HFFc6 (cell line): ENCODE measurements around the gene LCP2. TPM values are rescaled to one million over a fixed set of nuclear protein-coding genes. Genes with fewer than 3 reads are reported as not detected.

ENCODE experiments used
- DNase-seq: peaks from one replicate; pipeline ENCODE4 v3.0.0-alpha.2; 2018
- H3K27ac Mint-ChIP-seq: 2 replicates; pipeline ENCODE4 v1.8.0; 2020; ENCODE audit warnings: mild to moderate bottlenecking, mixed read lengths
- H3K27me3 Mint-ChIP-seq: 2 replicates; pipeline ENCODE4 v1.8.0; 2021; ENCODE audit warnings: mild to moderate bottlenecking, moderate library complexity, mixed read lengths; ENCODE audit not compliant: insufficient read depth
- H3K36me3 Mint-ChIP-seq: 2 replicates; pipeline ENCODE4 v1.8.0; 2021; ENCODE audit warnings: low read depth, mixed read lengths
- H3K4me1 Mint-ChIP-seq: 2 replicates; pipeline ENCODE4 v1.8.0; 2020; ENCODE audit warnings: low read depth, mixed read lengths
- H3K4me3 Mint-ChIP-seq: 2 replicates; pipeline ENCODE4 v1.8.0; 2020; ENCODE audit warnings: mild to moderate bottlenecking, moderate library complexity, mixed read lengths
- H3K9me3 Mint-ChIP-seq: 2 replicates; pipeline ENCODE4 v1.8.0; 2020; ENCODE audit warnings: mild to moderate bottlenecking, mixed read lengths
- total RNA-seq, 6 experiments: library from RNA; stranded (reverse); fragmentation: NEBNext Ultra II Directional; extraction: Animal tissue kit (Norgen Biotek cat#: 25700); gene quantifications; 2 replicates in 1 of 6; 3 replicates in 5 of 6; pipeline ENCODE4 v1.2.3, GENCODE V29; 2021
- TF ChIP-seq, protein P1 (sequence below): fragments of 200-600 bp; sonication (generic); IDR thresholded peaks from 2 replicates; pipeline ENCODE4 v1.5.0; 2021; ENCODE audit warnings: antibody characterized with exemption, mild to moderate bottlenecking

LCP2 gene
- total RNA-seq, 6 experiments from 2014 or later: not detected

DNA sequence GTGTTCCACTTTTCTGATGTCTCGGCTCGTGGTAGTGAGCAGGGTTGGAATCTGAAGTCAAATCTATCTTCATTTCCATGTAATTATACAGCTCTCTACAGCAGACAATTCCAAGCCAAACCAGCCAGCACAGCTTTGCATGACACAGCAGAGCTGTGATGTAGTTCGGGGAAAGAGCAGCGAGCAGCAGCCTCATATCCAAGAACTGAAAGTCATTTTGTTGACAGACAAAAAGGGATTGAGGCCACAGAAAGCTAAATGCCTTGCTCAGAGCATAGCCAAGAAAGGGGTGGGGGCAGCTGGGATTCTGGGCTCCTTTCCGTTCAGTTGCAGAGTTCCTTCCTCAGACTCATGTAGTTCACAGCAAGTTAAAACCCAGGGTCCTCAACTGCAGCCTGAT lies 32.1 kb downstream of the LCP2 start:
- Mint-ChIP-seq H3K4me1 (no peaks in the 10 kb centered on the region), H3K4me3 (no peak overlapping the region), H3K27ac (no peak overlapping the region), H3K27me3 (peaks cover 13% of the 10 kb centered on the region), H3K9me3 (no peaks in the 10 kb centered on the region), H3K36me3 (no peaks in the 10 kb centered on the region)
- no peak for DNase-seq
- TF ChIP-seq, protein P1, sequence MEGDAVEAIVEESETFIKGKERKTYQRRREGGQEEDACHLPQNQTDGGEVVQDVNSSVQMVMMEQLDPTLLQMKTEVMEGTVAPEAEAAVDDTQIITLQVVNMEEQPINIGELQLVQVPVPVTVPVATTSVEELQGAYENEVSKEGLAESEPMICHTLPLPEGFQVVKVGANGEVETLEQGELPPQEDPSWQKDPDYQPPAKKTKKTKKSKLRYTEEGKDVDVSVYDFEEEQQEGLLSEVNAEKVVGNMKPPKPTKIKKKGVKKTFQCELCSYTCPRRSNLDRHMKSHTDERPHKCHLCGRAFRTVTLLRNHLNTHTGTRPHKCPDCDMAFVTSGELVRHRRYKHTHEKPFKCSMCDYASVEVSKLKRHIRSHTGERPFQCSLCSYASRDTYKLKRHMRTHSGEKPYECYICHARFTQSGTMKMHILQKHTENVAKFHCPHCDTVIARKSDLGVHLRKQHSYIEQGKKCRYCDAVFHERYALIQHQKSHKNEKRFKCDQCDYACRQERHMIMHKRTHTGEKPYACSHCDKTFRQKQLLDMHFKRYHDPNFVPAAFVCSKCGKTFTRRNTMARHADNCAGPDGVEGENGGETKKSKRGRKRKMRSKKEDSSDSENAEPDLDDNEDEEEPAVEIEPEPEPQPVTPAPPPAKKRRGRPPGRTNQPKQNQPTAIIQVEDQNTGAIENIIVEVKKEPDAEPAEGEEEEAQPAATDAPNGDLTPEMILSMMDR: no peak

DNA sequence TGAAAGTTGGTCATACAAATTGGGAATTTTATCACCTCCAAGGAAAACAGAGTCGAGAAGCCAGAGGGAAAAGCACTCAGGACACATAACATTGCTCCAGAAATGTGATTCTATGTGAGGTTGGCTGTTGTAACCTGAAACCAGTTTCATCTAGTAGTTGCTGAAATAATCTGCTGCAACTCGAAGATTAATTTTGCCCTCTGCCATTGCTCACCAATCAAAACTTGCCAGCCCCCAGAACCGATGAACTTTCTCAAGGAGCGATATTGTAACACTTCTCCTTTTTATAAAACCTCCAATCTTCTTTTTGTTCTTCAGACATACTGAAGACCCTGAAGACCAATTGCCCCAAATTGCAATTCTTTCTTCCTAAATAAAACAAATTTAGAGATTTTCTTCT lies 33.7 kb downstream of the LCP2 start:
- no peak for DNase-seq
- Mint-ChIP-seq H3K36me3 (no peaks in the 10 kb centered on the region), H3K27me3 (peaks cover 10% of the 10 kb centered on the region), H3K27ac (no peak overlapping the region), H3K4me1 (no peaks in the 10 kb centered on the region), H3K9me3 (no peaks in the 10 kb centered on the region), H3K4me3 (no peak overlapping the region)
- TF ChIP-seq, protein P1: no peak

- Mint-ChIP-seq H3K36me3 (no peaks in the 10 kb centered on the region), H3K27ac (no peak overlapping the region), H3K9me3 (no peaks in the 10 kb centered on the region), H3K27me3 (peaks cover 13% of the 10 kb centered on the region), H3K4me3 (no peak overlapping the region), H3K4me1 (no peaks in the 10 kb centered on the region)
- TF ChIP-seq, protein P1: no peak
- no peak for DNase-seq
Observed at GRCh38 chr5:170262061-170263045, 35.2 kb downstream of the LCP2 start.

- H3K4me1 Mint-ChIP-seq: no peaks in the 10 kb centered on the region
- peaks cover 14% of the 10 kb centered on the region for H3K27me3 Mint-ChIP-seq
- no peaks in the 10 kb centered on the region for H3K9me3 Mint-ChIP-seq
- TF ChIP-seq, protein P1: no peak
- H3K4me3 Mint-ChIP-seq: no peak overlapping the region
- H3K27ac Mint-ChIP-seq: no peak overlapping the region
- H3K36me3 Mint-ChIP-seq: no peaks in the 10 kb centered on the region
- no peak for DNase-seq
Observed at GRCh38 chr5:170261528-170262043, 36.0 kb downstream of the LCP2 start.

GRCh38 chr5:170257370-170257769 lies 40.2 kb downstream of the LCP2 start:
- no peak overlapping the region for H3K4me3 Mint-ChIP-seq
- peaks cover 8% of the 10 kb centered on the region for H3K27me3 Mint-ChIP-seq
- H3K9me3 Mint-ChIP-seq: no peaks in the 10 kb centered on the region
- no peak overlapping the region for H3K27ac Mint-ChIP-seq
- no peak for DNase-seq
- TF ChIP-seq, protein P1: no peak
- no peaks in the 10 kb centered on the region for H3K4me1 Mint-ChIP-seq
- H3K36me3 Mint-ChIP-seq: no peaks in the 10 kb centered on the region
